Esophagus muscularis mucosa (tissue), 4 donors: ENCODE measurements around the gene TM7SF2. TPM values are rescaled to one million over a fixed set of nuclear protein-coding genes. Genes with fewer than 3 reads are reported as not detected.

ENCODE experiments used
- DNase-seq: peaks from one replicate; pipeline ENCODE4 v3.0.0-alpha.2; 2017; ENCODE audit errors: extremely low spot score
- H3K27ac ChIP-seq, 4 donors: fragments of 200-600 bp; sonication (generic); replicated peaks in 1 of 4; 1 replicate in 3 of 4; 2 replicates in 1 of 4; pipeline ENCODE4 v1.5.1; 2016 to 2019; ENCODE audit warnings: mild to moderate bottlenecking in 1 of 4
- H3K27me3 ChIP-seq, 4 donors: fragments of 200-600 bp; sonication (generic); one replicate each; pipeline versions ENCODE4 v1.5.1 to v1.6.0; 2016 to 2019
- H3K36me3 ChIP-seq, 4 donors: fragments of 200-600 bp; sonication (generic); one replicate each; pipeline ENCODE4 v1.5.1; 2016 to 2019
- H3K4me1 ChIP-seq, 4 donors: fragments of 200-600 bp; sonication (generic); one replicate each; pipeline ENCODE4 v1.5.1; 2016 to 2019
- H3K4me3 ChIP-seq, 4 donors: fragments of 200-600 bp; sonication (generic); 1 replicate in 2 of 4; 2 replicates in 2 of 4; pipeline ENCODE4 v1.5.1; 2016 to 2019; ENCODE audit warnings: mild to moderate bottlenecking in 4 of 4, moderate library complexity in 1 of 4
- H3K9me3 ChIP-seq, 4 donors: fragments of 200-600 bp; sonication (generic); 1 replicate in 3 of 4; 2 replicates in 1 of 4; pipeline ENCODE4 v1.5.1; 2016 to 2019
- CTCF ChIP-seq, 3 experiments: fragments of 200-600 bp in 2 of 3; fragments of 450-650 bp in 1 of 3; sonication (generic) in 2 of 3; IDR thresholded peaks; one replicate each; pipeline ENCODE4 v1.5.1; 2017 to 2019; ENCODE audit warnings: antibody characterized with exemption in 3 of 3, mild to moderate bottlenecking in 2 of 3, moderate library complexity in 1 of 3
- EP300 ChIP-seq: sonication (generic); formaldehyde crosslinking; IDR thresholded peaks from one replicate; pipeline ENCODE4 v1.6.1; 2017; ENCODE audit warnings: antibody characterized with exemption
- POLR2A ChIP-seq: fragments of 450-650 bp; IDR thresholded peaks from one replicate; pipeline ENCODE4 v1.6.1; 2017; ENCODE audit warnings: antibody characterized with exemption, moderate library complexity, mild to moderate bottlenecking, low read depth
- POLR2AphosphoS5 ChIP-seq, 2 donors: sonication (generic); formaldehyde crosslinking; IDR thresholded peaks; one replicate each; pipeline ENCODE4 v1.6.1; 2017; ENCODE audit warnings: antibody characterized with exemption in 2 of 2
- WGBS: methylation state at CpG from one replicate; pipeline ENCODE4 v1.1.5; 2018; 5-methylcytosine and 5-hydroxymethylcytosine counted together
- intact Hi-C: fragments of 100-400 bp; cut with DNase I; formaldehyde crosslinking; loops from one replicate; pipeline ENCODE4 v1.15.1; 2023
- small RNA-seq, 3 donors: library from RNA; depleted of rRNA; stranded (forward); fragments of <200 nt; gene quantifications; one replicate each; pipeline ENCODE3, GENCODE V24; 2016
- total RNA-seq, 4 donors: library from RNA; depleted of rRNA; stranded (reverse); fragments of >200 nt; gene quantifications; one replicate each; pipeline versions ENCODE4 v1.1.0 to v1.2.1, GENCODE V29; 2016

TM7SF2 gene
- total RNA-seq, 4 donors from 2014 or later, result 8.8 to 17.2 (median 12.1) TPM

- intact Hi-C loops, result no loop called here
- H3K27ac ChIP-seq, result no peak overlapping the region
- no peak overlapping the region for H3K4me3 ChIP-seq
- H3K4me1 ChIP-seq, result no peaks in the 10 kb centered on the region
- no peak for DNase-seq
- TF ChIP-seq EP300 (no peak), POLR2AphosphoS5 (IDR thresholded peaks at IDR 0.05) (no peak)
- WGBS, result 69% methylated on average over 5 of the region's 5 CpGs
- no peaks in the 10 kb centered on the region for H3K27me3 ChIP-seq
- H3K36me3 ChIP-seq, result no peaks in the 10 kb centered on the region
- no peaks in the 10 kb centered on the region for H3K9me3 ChIP-seq
These were observed 47.3 kb downstream of the TM7SF2 start for GRCh38 chr11:65159012-65159411.

- Histone ChIP-seq H3K27me3 (no peaks in the 10 kb centered on the region), H3K4me3 (no peak overlapping the region), H3K4me1 (peaks cover 0 to under 1% (median 0%) of the 10 kb centered on the region in 4 donors), H3K36me3 (no peaks in the 10 kb centered on the region), H3K9me3 (no peaks in the 10 kb centered on the region), H3K27ac (no peak overlapping the region)
- intact Hi-C loops, result no loop called here
- no peak for TF ChIP-seq CTCF (IDR thresholded peaks at IDR 0.05)
- TF ChIP-seq POLR2A, result no peak
- TF ChIP-seq EP300, result no peak
- TF ChIP-seq POLR2AphosphoS5 (IDR thresholded peaks at IDR 0.05), result no peak
- WGBS, result 69% methylated on average over 3 of the region's 3 CpGs
- no peak for DNase-seq
These were observed 49.0 kb downstream of the TM7SF2 start for GRCh38 chr11:65160643-65161042.

GRCh38 chr11:65163684-65164083 lies 52.0 kb downstream of the TM7SF2 start:
- Histone ChIP-seq H3K36me3 (no peaks in the 10 kb centered on the region), H3K27me3 (no peaks in the 10 kb centered on the region), H3K4me3 (no peak overlapping the region), H3K4me1 (peaks cover 0 to 4% (median 0%) of the 10 kb centered on the region in 4 donors), H3K9me3 (no peaks in the 10 kb centered on the region), H3K27ac (no peak overlapping the region)
- intact Hi-C loops, result no loop called here
- TF ChIP-seq EP300 (no peak), POLR2AphosphoS5 (IDR thresholded peaks at IDR 0.05) (no peak), CTCF (IDR thresholded peaks at IDR 0.05) (no peak), POLR2A (no peak)
- WGBS, result 92% methylated on average over 2 of the region's 2 CpGs
- DNase-seq, result no peak

Small RNAs within 50 kb of the gene (small RNA-seq; reads per million reads assigned to genes)
- 0 reads per million in 3 donors for gene HIGD1AP10
- gene PDCL2P2, result 0 reads per million in 3 donors
- gene RNU2-23P, result 0.08 to 0.56 (median 0.17) reads per million in 3 donors

Other genes starting within 250 kb of the TM7SF2 start
- 100 to 1,000 TPM in 2 of 4 donors, 10 to 100 TPM in 2; 57.0 to 193 (median 104) TPM for gene EHD1, start 233.3 kb upstream of the TM7SF2 start, total RNA-seq
- gene ATG2A, start 194.7 kb upstream of the TM7SF2 start, total RNA-seq, result 10 to 100 TPM; 19.9 to 28.7 (median 26.1) TPM
- gene PPP2R5B, start 187.2 kb upstream of the TM7SF2 start, total RNA-seq, result 10 to 100 TPM; 24.1 to 38.8 (median 29.0) TPM
- not detected for gene GPHA2, start 176.0 kb upstream of the TM7SF2 start, total RNA-seq
- not detected for gene MAJIN, start 139.8 kb upstream of the TM7SF2 start, total RNA-seq
- gene BATF2, start 114.9 kb upstream of the TM7SF2 start, total RNA-seq, result 1 to 10 TPM in 3 of 4 donors, under 1 TPM in 1; 0.42 to 5.1 (median 3.1) TPM
- 100 to 1,000 TPM; 150 to 189 (median 172) TPM for gene ARL2, start 97.7 kb upstream of the TM7SF2 start, total RNA-seq
- gene SNX15, start 84.4 kb upstream of the TM7SF2 start, total RNA-seq, result 10 to 100 TPM; 21.2 to 57.1 (median 33.1) TPM
- gene SAC3D1, start 70.7 kb upstream of the TM7SF2 start, total RNA-seq, result 10 to 100 TPM in 3 of 4 donors, 1 to 10 TPM in 1; 9.6 to 21.8 (median 13.1) TPM
- gene NAALADL1, start 53.3 kb upstream of the TM7SF2 start, total RNA-seq, result 10 to 100 TPM; 22.8 to 43.7 (median 31.0) TPM
- 1 to 10 TPM in 1 of 4 donors, under 1 TPM in 3; 0.33 to 1.1 (median 0.38) TPM for gene CDCA5, start 27.8 kb upstream of the TM7SF2 start, total RNA-seq
- 10 to 100 TPM; 24.1 to 50.7 (median 43.7) TPM for gene ZFPL1, start 27.6 kb upstream of the TM7SF2 start, total RNA-seq
- gene VPS51, start 15.7 kb upstream of the TM7SF2 start, total RNA-seq, result 100 to 1,000 TPM; 185 to 414 (median 237) TPM
- 10 to 100 TPM in 3 of 4 donors, 1 to 10 TPM in 1; 7.5 to 24.4 (median 18.0) TPM for gene ZNHIT2, start 5.8 kb downstream of the TM7SF2 start, total RNA-seq
- 1,000 to 10,000 TPM in 1 of 4 donors, 100 to 1,000 TPM in 3; 465 to 1,081 (median 716) TPM for gene FAU, start 10.3 kb downstream of the TM7SF2 start, total RNA-seq
- gene MRPL49, start 10.4 kb downstream of the TM7SF2 start, total RNA-seq, result 100 to 1,000 TPM in 2 of 4 donors, 10 to 100 TPM in 2; 76.2 to 113 (median 91.5) TPM
- 10 to 100 TPM; 24.1 to 39.5 (median 27.5) TPM for gene SYVN1, start 22.6 kb downstream of the TM7SF2 start, total RNA-seq
- not detected for gene SPDYC, start 58.4 kb downstream of the TM7SF2 start, total RNA-seq
- gene CAPN1, start 70.1 kb downstream of the TM7SF2 start, total RNA-seq, result 100 to 1,000 TPM in 3 of 4 donors, 10 to 100 TPM in 1; 95.9 to 246 (median 167) TPM
- 10 to 100 TPM; 14.7 to 26.6 (median 17.3) TPM for gene POLA2, start 150.1 kb downstream of the TM7SF2 start, total RNA-seq
- 10 to 100 TPM; 39.9 to 90.1 (median 54.4) TPM for gene CDC42EP2, start 203.0 kb downstream of the TM7SF2 start, total RNA-seq
- gene DPF2, start 222.0 kb downstream of the TM7SF2 start, total RNA-seq, result 10 to 100 TPM; 40.3 to 60.6 (median 52.9) TPM
- gene TIGD3, start 242.9 kb downstream of the TM7SF2 start, total RNA-seq, result under 1 TPM in 1 of 4 donors, not detected in 3; 0.19 TPM